Stomach (tissue), 9 donors: ENCODE results near the gene ZNF880. TPM values are rescaled to one million over a fixed set of nuclear protein-coding genes. Genes with fewer than 3 reads are reported as not detected.

Experiments
- DNase-seq, 2 donors: peaks; one replicate each; pipeline versions ENCODE4 v3.0.0 to v3.0.0-alpha.2; 2013 to 2019
- H3K27ac ChIP-seq, 5 donors: fragments of 200-600 bp in 4 of 5; sonication (generic) in 4 of 5; one replicate each; pipeline ENCODE4 v1.5.1; 2013 to 2019; ENCODE audit warnings: mild to moderate bottlenecking in 1 of 5, moderate library complexity in 1 of 5
- H3K27me3 ChIP-seq, 3 donors: fragments of 200-600 bp; sonication (generic); one replicate each; pipeline ENCODE4 v1.5.1; 2017 to 2019; ENCODE audit warnings: mixed run types in 1 of 3
- H3K36me3 ChIP-seq, 4 donors: fragments of 200-600 bp; sonication (generic); 1 replicate in 3 of 4; 2 replicates in 1 of 4; pipeline ENCODE4 v1.5.1; 2016 to 2019
- H3K4me1 ChIP-seq, 4 donors: fragments of 200-600 bp; sonication (generic); one replicate each; pipeline ENCODE4 v1.5.1; 2016 to 2019
- H3K4me3 ChIP-seq, 4 donors: fragments of 200-600 bp; sonication (generic) in 3 of 4; one replicate each; pipeline ENCODE4 v1.5.1; 2016 to 2019; ENCODE audit warnings: mild to moderate bottlenecking in 1 of 4
- H3K9me3 ChIP-seq, 4 donors: fragments of 200-600 bp; sonication (generic); one replicate each; pipeline ENCODE4 v1.5.1; 2016 to 2019
- CTCF ChIP-seq, 7 experiments: fragments of 450-650 bp in 4 of 7; fragments of 200-600 bp in 3 of 7; sonication (generic) in 3 of 7; IDR thresholded peaks; one replicate each; pipeline ENCODE4 v1.5.1; 2016 to 2019; ENCODE audit warnings: antibody characterized with exemption in 7 of 7, control low read depth in 2 of 7, mild to moderate bottlenecking in 1 of 7
- EP300 ChIP-seq: sonication (generic); formaldehyde crosslinking; IDR thresholded peaks from one replicate; pipeline ENCODE4 v1.6.1; 2017; ENCODE audit warnings: antibody characterized with exemption
- POLR2A ChIP-seq, 4 donors: fragments of 450-650 bp; IDR thresholded peaks; one replicate each; pipeline ENCODE4 v1.6.1; 2016; ENCODE audit warnings: antibody characterized with exemption in 4 of 4, control low read depth in 2 of 4, mild to moderate bottlenecking in 1 of 4, moderate library complexity in 1 of 4
- POLR2AphosphoS5 ChIP-seq, 3 donors: sonication (generic); formaldehyde crosslinking; IDR thresholded peaks; one replicate each; pipeline ENCODE4 v1.6.1; 2016; ENCODE audit warnings: antibody characterized with exemption in 3 of 3
- WGBS, 5 donors: extraction: QIAGEN DNeasy Blood & Tissue Kit in 3 of 5; methylation state at CpG; one replicate each; pipeline versions ENCODE4 v1.1.5 to v1.1.7; 2013 to 2018; 5-methylcytosine and 5-hydroxymethylcytosine counted together
- intact Hi-C: fragments of 100-400 bp; cut with DNase I; formaldehyde crosslinking; loops from one replicate; pipeline ENCODE4 v1.15.1; 2023; ENCODE audit warnings: low total_unique reads
- polyA plus RNA-seq, 3 donors: library from polyadenylated mRNA; stranded (reverse); fragments of 200-250 nt; gene quantifications; one replicate each; pipeline ENCODE4 v1.2.3, GENCODE V29; 2013
- small RNA-seq, 4 donors: library from RNA; depleted of rRNA; stranded (forward); fragments of <200 nt; gene quantifications; one replicate each; pipeline ENCODE3, GENCODE V24; 2016
- total RNA-seq, 5 donors: library from RNA; depleted of rRNA; stranded (reverse); fragments of >200 nt; gene quantifications; one replicate each; pipeline versions ENCODE4 v1.1.0 to v1.2.3, GENCODE V29; 2014 to 2016
- donor health status: healthy with polysubstance abuse.
- donor health status: Bipolar disorder and iron deficiency.
- donor health status: healthy.

Gene ZNF880
- total and polyA plus RNA-seq, 8 donors: 4.1 to 44.2 (median 10.3) TPM

GRCh38 chr19:52415711-52416110 lies 46.0 kb downstream of the ZNF880 start:
- DNase-seq: no peak
- Histone ChIP-seq H3K27ac (no peak overlapping the region), H3K36me3 (peaks cover 11 to 45% (median 39%) of the 10 kb centered on the region in 4 donors), H3K4me1 (no peaks in the 10 kb centered on the region), H3K9me3 (peaks cover 63 to 100% (median 97%) of the 10 kb centered on the region in 4 donors), H3K4me3 (no peak overlapping the region), H3K27me3 (no peaks in the 10 kb centered on the region)
- intact Hi-C loops: no loop called here
- 94 to 97% (median 95%) methylated on average over 5 of the region's 5 CpGs for WGBS, 5 donors
- TF ChIP-seq POLR2AphosphoS5 (IDR thresholded peaks at IDR 0.05): no peak
- no peak for TF ChIP-seq CTCF (IDR thresholded peaks at IDR 0.05)
- TF ChIP-seq EP300: no peak
- TF ChIP-seq POLR2A (IDR thresholded peaks at IDR 0.05): no peak

- no peak within 1 kb of the TSS for H3K4me3 ChIP-seq
- DNase-seq: no peak
- TF ChIP-seq POLR2A (IDR thresholded peaks at IDR 0.05) (no peak), CTCF (IDR thresholded peaks at IDR 0.05) (no peak), POLR2AphosphoS5 (IDR thresholded peaks at IDR 0.05) (no peak), EP300 (no peak)
- no peak within 1 kb of the TSS for H3K27ac ChIP-seq
- H3K27me3 ChIP-seq: no peaks in the 10 kb centered on the region
- H3K36me3 ChIP-seq: peaks cover 0 to 63% (median 2%) of the 10 kb centered on the region in 4 donors
- 51 to 66% (median 60%) methylated on average over 27 of the region's 27 CpGs for WGBS, 5 donors
- intact Hi-C loops: no loop called here
- peaks cover 34 to 98% (median 83%) of the 10 kb centered on the region in 4 donors for H3K9me3 ChIP-seq
- no peaks in the 10 kb centered on the region for H3K4me1 ChIP-seq
Observed at GRCh38 chr19:52428937-52429336, 59.2 kb downstream of the ZNF880 start, which contains the start of gene ZNF534. Gene ZNF534 (plus strand): TSS chr19:52429148. CDS start chr19:52431475, 2,327 bp downstream.

Small RNAs within 50 kb of the gene (small RNA-seq; reads per million reads assigned to genes)
- 0 reads per million in 4 donors for gene AC010332.1

Other genes with a start within 250 kb of the ZNF880 start
- gene ZNF616, start 230.0 kb upstream of the ZNF880 start, total RNA-seq: 10 to 100 TPM in 1 of 5 donors, 1 to 10 TPM in 3, under 1 TPM in 1; 0.29 to 23.3 (median 7.2) TPM
- gene ZNF616, start 230.0 kb upstream of the ZNF880 start, polyA plus RNA-seq: 1 to 10 TPM; 1.7 to 2.0 (median 1.7) TPM
- 10 to 100 TPM in 2 of 5 donors, 1 to 10 TPM in 3; 1.3 to 17.7 (median 4.1) TPM for gene ZNF836, start 198.3 kb upstream of the ZNF880 start, total RNA-seq
- gene ZNF836, start 198.3 kb upstream of the ZNF880 start, polyA plus RNA-seq: 1 to 10 TPM; 3.2 to 4.5 (median 3.4) TPM
- gene PPP2R1A, start 179.9 kb upstream of the ZNF880 start, total RNA-seq: 100 to 1,000 TPM in 4 of 5 donors, 10 to 100 TPM in 1; 73.3 to 272 (median 192) TPM
- gene PPP2R1A, start 179.9 kb upstream of the ZNF880 start, polyA plus RNA-seq: 100 to 1,000 TPM in 2 of 3 donors, 10 to 100 TPM in 1; 98.7 to 146 (median 109) TPM
- gene ZNF766, start 100.3 kb upstream of the ZNF880 start, total RNA-seq: 10 to 100 TPM in 3 of 5 donors, 1 to 10 TPM in 2; 1.3 to 19.6 (median 14.2) TPM
- gene ZNF766, start 100.3 kb upstream of the ZNF880 start, polyA plus RNA-seq: 1 to 10 TPM; 2.6 to 4.0 (median 3.3) TPM
- 10 to 100 TPM in 1 of 5 donors, 1 to 10 TPM in 4; 2.2 to 11.0 (median 8.1) TPM for gene ZNF480, start 72.8 kb upstream of the ZNF880 start, total RNA-seq
- gene ZNF480, start 72.8 kb upstream of the ZNF880 start, polyA plus RNA-seq: 1 to 10 TPM; 4.0 to 5.2 (median 4.8) TPM
- gene ZNF610, start 33.7 kb upstream of the ZNF880 start, total RNA-seq: 1 to 10 TPM in 1 of 5 donors, under 1 TPM in 1, not detected in 3; 0.45 to 2.2 TPM
- 1 to 10 TPM in 2 of 3 donors, under 1 TPM in 1; 0.93 to 2.6 (median 1.4) TPM for gene ZNF610, start 33.7 kb upstream of the ZNF880 start, polyA plus RNA-seq
- 10 to 100 TPM; 11.7 to 40.8 (median 16.2) TPM for gene ZNF528, start 27.9 kb downstream of the ZNF880 start, total RNA-seq
- gene ZNF528, start 27.9 kb downstream of the ZNF880 start, polyA plus RNA-seq: 1 to 10 TPM; 3.7 to 9.0 (median 5.7) TPM
- gene ZNF534, start 59.2 kb downstream of the ZNF880 start, total RNA-seq: under 1 TPM in 1 of 5 donors, not detected in 4; 0.37 TPM
- gene ZNF534, start 59.2 kb downstream of the ZNF880 start, polyA plus RNA-seq: under 1 TPM in 1 of 3 donors, not detected in 2; 0.08 TPM
- gene ZNF578, start 83.6 kb downstream of the ZNF880 start, total RNA-seq: 1 to 10 TPM in 1 of 5 donors, under 1 TPM in 1, not detected in 3; 0.45 to 4.4 TPM
- gene ZNF578, start 83.6 kb downstream of the ZNF880 start, polyA plus RNA-seq: under 1 TPM in 2 of 3 donors, not detected in 1; 0.25 to 0.43 TPM
- gene ZNF808, start 157.7 kb downstream of the ZNF880 start, total RNA-seq: 10 to 100 TPM; 11.7 to 41.5 (median 24.8) TPM
- 1 to 10 TPM in 2 of 3 donors, under 1 TPM in 1; 0.92 to 1.9 (median 1.5) TPM for gene ZNF808, start 157.7 kb downstream of the ZNF880 start, polyA plus RNA-seq
- gene ZNF701, start 200.4 kb downstream of the ZNF880 start, total RNA-seq: 10 to 100 TPM in 2 of 5 donors, 1 to 10 TPM in 3; 1.2 to 28.1 (median 9.0) TPM
- 1 to 10 TPM; 4.1 to 4.7 (median 4.2) TPM for gene ZNF701, start 200.4 kb downstream of the ZNF880 start, polyA plus RNA-seq